ENCODE data around the gene PEX5L.
A peak's percentile ranks its signal among the peaks of the same experiment; 100 is the strongest.

The PEX5L gene

GRCh38 chr3:179955809-179956208 is 80.9 kb downstream of the PEX5L start:
- no peak for DNase-seq (ENCODE audit: low spot score)

- no peak for DNase-seq (ENCODE audit: low spot score)
Measured at GRCh38 chr3:179955286-179955685, 81.5 kb downstream of the PEX5L start.

DNA sequence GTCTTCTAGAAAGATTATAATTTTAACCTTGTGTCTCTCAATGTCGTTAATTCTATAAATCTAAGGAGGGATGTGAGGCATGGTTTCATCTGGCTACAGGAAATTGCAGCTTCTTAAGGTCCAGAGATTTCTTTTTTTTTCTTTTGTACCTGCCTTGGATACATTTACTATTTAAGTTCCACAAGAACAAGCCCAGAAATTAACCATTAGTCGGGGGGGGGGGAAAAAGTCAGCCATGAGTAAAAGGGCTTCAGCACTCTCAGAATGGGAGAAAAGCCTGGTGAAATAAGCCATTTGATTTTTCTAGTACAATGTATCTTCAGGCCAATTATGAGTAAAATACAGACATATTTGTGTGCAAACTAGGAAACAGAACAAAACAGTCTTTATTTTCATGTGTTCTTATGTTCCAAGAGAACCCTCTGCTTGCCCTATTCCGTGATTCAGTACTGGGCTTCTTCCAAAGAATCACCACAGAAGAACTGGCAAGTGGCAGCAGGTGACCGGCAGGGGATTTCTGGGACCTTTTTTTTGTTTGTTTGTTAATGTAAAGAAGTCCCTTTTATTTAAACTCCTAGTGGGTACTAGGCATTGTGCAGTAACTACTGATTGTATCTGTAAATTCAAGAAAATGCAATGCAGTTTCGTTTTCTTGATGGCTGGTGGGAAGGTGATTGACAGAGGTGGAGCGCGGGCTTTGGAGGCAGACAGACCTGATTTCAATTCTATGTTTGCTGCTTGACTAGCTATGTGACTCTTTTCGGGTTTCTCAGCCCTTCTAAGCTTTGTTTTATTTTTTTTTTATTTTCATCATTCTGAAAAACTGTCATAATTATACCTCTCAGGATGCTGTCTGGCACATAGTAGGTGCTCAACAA is 82.5 kb downstream of the PEX5L start:
- DNase-seq (ENCODE audit: low spot score) = no peak

GRCh38 chr3:179950840-179951239 is 85.9 kb downstream of the PEX5L start:
- no peak for DNase-seq (ENCODE audit: low spot score)

DNA sequence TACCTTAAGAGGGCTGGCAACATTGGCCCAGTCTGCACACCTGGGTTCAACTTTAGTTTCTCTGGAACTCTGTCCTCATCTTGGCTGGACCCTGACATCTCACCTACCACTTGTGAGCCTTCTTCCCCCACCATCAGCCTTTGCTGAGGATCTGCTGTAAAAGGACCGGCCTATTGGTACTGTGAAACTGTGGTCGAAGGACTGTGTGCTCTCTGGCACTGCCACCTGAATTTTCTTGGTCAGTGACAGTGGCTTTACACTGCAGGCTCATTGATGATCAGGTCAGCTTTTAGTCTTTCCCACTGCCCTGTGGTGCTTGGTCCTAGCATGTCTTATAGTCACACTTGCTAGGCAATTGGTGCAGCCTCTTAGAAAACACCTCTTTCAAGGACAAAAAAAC is 86.9 kb downstream of the PEX5L start:
- DNase-seq (ENCODE audit: low spot score) = no peak

- DNase-seq (ENCODE audit: low spot score) = no peak
Measured at GRCh38 chr3:179949412-179949811, 87.3 kb downstream of the PEX5L start.

GRCh38 chr3:179948740-179949139 is 88.0 kb downstream of the PEX5L start:
- no peak for DNase-seq (ENCODE audit: low spot score)

DNA sequence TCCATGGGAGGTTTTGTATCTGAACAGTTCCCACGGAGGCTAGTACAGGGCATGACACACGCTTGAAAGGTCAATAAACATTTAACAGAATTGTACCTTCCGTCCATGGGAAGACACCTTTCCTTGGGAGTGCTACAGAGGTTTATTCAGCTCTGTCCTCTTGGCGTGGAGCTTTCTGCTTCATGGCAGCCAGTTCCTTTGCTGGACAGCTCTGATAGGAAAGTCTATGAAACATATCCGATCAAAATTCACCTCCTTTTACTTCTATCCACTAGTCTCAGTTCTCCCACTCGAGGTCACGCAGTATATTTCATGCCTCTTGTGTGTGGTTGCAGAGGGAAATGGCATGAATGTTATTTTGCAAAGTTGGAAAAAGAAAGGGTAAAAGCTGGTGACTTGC is 91.2 kb downstream of the PEX5L start:
- DNase-seq (ENCODE audit: low spot score) = no peak

GRCh38 chr3:179943117-179943880 is 93.4 kb downstream of the PEX5L start:
- DNase-seq (ENCODE audit: low spot score) = no peak

- no peak for DNase-seq (ENCODE audit: low spot score)
Measured at GRCh38 chr3:179942553-179943075, 94.1 kb downstream of the PEX5L start.

- DNase-seq (ENCODE audit: low spot score) = no peak
Measured at GRCh38 chr3:179935710-179936109, 101.0 kb downstream of the PEX5L start.

- no peak for DNase-seq (ENCODE audit: low spot score)
Measured at GRCh38 chr3:179933914-179934313, 102.8 kb downstream of the PEX5L start.

DNA sequence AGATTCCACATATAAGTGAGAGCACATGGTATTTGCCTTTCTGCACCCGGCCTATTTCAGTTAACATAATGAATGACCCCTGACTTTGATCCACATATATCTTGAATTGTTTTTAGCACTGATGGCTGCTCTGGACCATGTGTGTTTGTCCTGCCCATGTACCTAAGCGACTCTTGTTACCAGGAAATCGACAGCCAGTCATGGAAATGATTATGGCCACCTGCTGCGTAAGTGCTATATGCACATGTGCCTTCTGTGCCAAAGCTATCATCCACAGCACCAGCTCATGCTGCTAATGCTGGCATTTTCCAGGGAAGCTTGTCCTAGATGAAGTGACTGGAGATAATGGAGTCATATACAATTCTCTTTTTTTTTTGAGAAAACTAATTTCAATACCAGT is 103.7 kb downstream of the PEX5L start:
- no peak for DNase-seq (ENCODE audit: low spot score)

DNA sequence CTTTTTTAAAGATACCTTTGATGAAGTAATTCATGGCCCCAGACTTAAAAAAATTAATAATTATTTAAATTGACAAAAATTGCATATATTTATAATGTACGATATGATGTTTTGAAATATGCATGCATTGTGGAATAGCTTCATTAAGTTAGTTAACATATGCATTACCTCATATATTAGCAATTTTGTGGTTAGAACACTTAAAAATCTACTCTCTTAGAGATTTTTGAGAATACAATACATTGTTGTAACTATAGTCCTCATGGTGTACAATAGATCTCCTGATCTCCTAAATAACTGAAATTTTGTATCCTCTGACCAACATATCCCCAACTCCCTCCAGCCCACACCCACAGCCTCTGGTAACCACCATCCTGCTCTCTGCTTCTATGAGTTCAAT is 104.1 kb downstream of the PEX5L start:
- DNase-seq (ENCODE audit: low spot score) = no peak

DNA sequence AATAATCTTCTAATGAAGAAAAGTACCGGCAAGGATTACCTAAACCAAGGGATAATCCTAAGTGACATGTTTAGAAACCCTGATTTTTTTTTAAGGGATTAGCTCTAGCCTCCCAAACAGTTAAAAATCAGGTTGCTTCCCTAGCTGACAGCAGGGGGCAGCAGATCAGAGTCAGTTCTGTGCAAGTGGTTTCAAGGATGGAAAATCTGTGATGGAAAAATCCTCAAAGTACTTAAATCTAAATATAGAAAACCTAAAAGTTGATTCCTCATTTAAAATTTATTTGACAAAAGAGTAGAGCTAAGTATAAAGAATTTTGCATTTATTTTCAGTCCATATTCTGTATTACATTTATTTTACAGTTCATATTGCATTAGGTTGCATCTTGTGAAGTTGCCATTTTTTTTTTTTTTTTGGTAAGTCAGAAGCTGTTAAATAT is 107.6 kb downstream of the PEX5L start:
- DNase-seq (ENCODE audit: low spot score) = peak; percentile 7

DNA sequence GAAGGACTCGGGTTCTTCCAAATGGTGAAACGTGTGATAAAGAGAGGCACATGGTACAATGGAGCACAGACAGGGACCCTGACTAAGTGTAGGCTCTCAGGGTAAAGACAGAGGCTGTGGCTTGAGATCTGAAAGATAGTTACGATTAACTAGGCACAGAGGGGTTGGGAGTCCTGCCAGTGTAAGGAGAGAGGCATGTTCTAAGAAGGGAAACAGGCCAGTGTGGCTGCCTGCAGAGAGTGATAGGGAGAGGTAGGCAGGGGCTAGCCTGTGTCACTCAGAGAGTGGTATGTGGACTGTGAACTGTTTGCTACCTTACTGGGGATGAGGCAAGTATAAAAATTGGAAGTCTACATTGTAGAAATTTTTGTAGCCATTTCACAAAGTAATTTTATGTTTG is 109.5 kb downstream of the PEX5L start:
- no peak for DNase-seq (ENCODE audit: low spot score)

GRCh38 chr3:179921951-179922350 is 114.8 kb downstream of the PEX5L start:
- no peak for DNase-seq (ENCODE audit: low spot score)

DNA sequence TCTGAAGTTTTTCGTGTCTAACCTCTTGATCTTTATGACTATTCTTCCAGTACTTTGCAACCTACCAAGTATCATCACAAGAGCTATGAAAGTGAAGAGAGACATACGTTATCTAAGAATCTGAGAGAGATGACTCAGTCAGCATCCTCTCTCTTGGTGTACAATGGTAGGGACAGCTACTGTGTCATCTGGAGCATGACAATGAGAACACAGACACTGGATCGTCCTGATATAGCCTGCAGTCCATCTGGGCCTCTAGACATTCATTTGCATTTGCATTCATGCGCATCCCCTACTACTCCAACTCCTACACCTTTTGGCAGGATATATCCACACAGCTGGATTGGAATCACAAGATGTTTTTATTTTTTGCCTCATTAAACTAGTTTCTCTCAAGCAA is 115.2 kb downstream of the PEX5L start:
- DNase-seq (ENCODE audit: low spot score) = no peak

GRCh38 chr3:179907784-179908482 is 128.8 kb downstream of the PEX5L start:
- no peak for DNase-seq (ENCODE audit: low spot score)

GRCh38 chr3:179902061-179902460 is 134.7 kb downstream of the PEX5L start:
- DNase-seq (ENCODE audit: low spot score) = no peak

DNA sequence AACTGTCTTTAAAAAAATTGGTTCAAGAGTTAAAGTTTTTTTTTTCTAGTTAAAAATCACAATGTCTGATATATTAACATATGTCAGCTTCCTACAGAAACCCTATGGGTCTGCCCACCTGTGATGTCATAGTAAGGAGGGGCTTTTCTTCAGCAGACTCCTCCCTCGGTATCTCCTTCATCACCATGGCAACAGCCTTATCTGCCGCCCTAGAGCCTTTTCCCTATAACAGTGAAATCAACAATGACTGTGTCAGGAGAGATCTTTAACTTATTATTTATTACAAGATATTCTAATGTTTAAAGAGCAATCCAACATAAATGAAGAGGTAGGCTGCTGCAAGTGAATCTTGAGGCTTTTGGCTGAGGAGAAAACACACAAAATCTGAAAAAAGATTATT is 138.7 kb downstream of the PEX5L start:
- DNase-seq (ENCODE audit: low spot score) = peak; percentile 13

DNA sequence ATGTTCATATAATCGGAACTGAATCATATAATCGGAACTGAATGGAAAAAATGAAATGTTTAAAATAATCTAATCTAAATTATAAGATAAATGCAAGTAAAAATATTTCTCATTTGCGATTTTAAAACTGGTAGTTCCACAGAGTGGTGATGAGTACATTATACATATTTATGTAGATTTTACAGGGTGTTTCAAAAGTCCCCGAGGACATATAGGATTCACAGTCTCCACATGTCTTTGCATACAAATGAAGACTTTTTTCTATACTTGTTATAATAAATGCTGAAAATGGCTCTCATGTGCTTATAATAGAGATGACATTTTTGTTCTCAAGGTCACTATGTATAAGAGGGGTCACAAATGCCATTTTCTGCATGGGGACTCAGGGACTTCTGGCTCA is 139.5 kb downstream of the PEX5L start:
- DNase-seq (ENCODE audit: low spot score) = no peak

Measured in hematopoietic multipotent progenitor cell treated with erythropoietin and hydrocortisone succinate and interleukin-3 and kit ligand, for 17 days (in vitro differentiated cells).